ENCODE measurements around the gene RNF150.

DNA sequence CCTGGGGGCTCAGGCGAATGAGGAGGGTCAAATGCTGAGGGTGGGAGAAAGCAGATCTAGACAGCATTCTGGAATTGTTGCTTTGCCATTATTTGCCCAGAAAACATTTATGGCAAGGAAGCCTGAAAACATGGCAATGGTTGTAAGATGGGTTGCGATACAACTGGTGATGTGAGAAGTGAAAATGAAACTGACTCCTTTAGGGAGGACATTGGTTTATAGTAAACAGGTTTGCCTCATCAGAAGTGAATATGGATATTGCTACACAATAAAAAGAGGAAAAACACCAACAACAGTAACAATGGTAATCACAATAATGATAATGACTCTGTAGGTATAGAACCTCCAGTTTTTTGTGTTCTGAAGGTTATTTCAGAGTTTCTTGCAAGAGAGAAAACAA is 270.1 kb downstream of the RNF150 start:
- TF ChIP-seq, protein P1, sequence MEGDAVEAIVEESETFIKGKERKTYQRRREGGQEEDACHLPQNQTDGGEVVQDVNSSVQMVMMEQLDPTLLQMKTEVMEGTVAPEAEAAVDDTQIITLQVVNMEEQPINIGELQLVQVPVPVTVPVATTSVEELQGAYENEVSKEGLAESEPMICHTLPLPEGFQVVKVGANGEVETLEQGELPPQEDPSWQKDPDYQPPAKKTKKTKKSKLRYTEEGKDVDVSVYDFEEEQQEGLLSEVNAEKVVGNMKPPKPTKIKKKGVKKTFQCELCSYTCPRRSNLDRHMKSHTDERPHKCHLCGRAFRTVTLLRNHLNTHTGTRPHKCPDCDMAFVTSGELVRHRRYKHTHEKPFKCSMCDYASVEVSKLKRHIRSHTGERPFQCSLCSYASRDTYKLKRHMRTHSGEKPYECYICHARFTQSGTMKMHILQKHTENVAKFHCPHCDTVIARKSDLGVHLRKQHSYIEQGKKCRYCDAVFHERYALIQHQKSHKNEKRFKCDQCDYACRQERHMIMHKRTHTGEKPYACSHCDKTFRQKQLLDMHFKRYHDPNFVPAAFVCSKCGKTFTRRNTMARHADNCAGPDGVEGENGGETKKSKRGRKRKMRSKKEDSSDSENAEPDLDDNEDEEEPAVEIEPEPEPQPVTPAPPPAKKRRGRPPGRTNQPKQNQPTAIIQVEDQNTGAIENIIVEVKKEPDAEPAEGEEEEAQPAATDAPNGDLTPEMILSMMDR (IDR thresholded peaks at IDR 0.05) = no peak
- TF ChIP-seq POLR2A (IDR thresholded peaks at IDR 0.05) = no peak

Measured in thyroid gland (tissue), 4 donors.